ENCODE results near the gene CXXC5. TPM values are rescaled to one million over a fixed set of nuclear protein-coding genes. Genes with fewer than 3 reads are reported as not detected.

The CXXC5 gene
- total and polyA plus RNA-seq, 2 of the 4 experiments (the other 2 are of a cell fraction): 24.9 to 35.7 TPM

- in situ Hi-C loops (cut with MboI; ENCODE audit: low sequenced_read_pairs) (no loop called here), intact Hi-C loops (cut with micrococcal nuclease) (no loop called here), dilution Hi-C loops (cut with HindIII; ENCODE audit: low sequenced_read_pairs, unreplicated experiment) (no loop called here)
- peak; percentile 28 for DNase-seq
- Histone ChIP-seq H2BK20ac (ENCODE audit: low read depth, low read length) (no peak overlapping the region; the same call in 1 of the 2 replicates), H3K9me3 (ENCODE audit: control insufficient read depth, insufficient read depth, low read length) (peaks cover 4% of the 10 kb centered on the region; the same call in 1 of the 2 replicates), H4K20me1 (ENCODE audit: insufficient read depth, low read length) (0 out of 2 replicates have a peak, but pooled peaks cover 5% of the 10 kb centered on the region), H4K8ac (ENCODE audit: low read depth in 2 of 2, low read length in 2 of 2) (no peak overlapping the region), H4K5ac (ENCODE audit: low read depth, low read length) (no peak overlapping the region), H3K9ac (ENCODE audit: low read depth, low read length) (no peak overlapping the region), H2BK15ac (ENCODE audit: low read depth, low read length) (no peak overlapping the region), H3K4ac (ENCODE audit: low read depth, low read length) (0 out of 2 replicates have a peak overlapping the region, but pooled peaks have one; percentile 1), H3K56ac (ENCODE audit: extremely low read depth, insufficient read depth, low read length) (no peak overlapping the region), H2AFZ (replicated peaks; ENCODE audit: low read length, poor library complexity) (peak overlapping the region; percentile 86), H3K9me1 (ENCODE audit: insufficient read depth, low read length) (no peaks in the 10 kb centered on the region; the same call in 1 of the 2 replicates), H3K4me3 (ENCODE audit: insufficient read depth, low read depth, low read length) (peak overlapping the region; percentile 41), H3K18ac (ENCODE audit: low read depth, low read length) (no peak overlapping the region), H3K36me3 (ENCODE audit: control insufficient read depth, insufficient read depth, low read length) (no peaks in the 10 kb centered on the region), H3K4me2 (ENCODE audit: low read depth, low read length) (peak overlapping the region; percentile 69), H3K4me1 (ENCODE audit: control insufficient read depth, insufficient read depth, low read length) (peaks cover 5% of the 10 kb centered on the region; the same call in 1 of the 2 replicates), H3K79me1 (ENCODE audit: low read depth in 1 of 2, low read length in 2 of 2) (no peaks in the 10 kb centered on the region), H2BK120ac (ENCODE audit: low read depth, low read length) (no peak overlapping the region), H3K23ac (ENCODE audit: low read depth, low read length) (no peak overlapping the region), H2AK9ac (replicated peaks; ENCODE audit: low read depth, low read length, poor library complexity) (peak overlapping the region; percentile 0), H3K27ac (ENCODE audit: insufficient read depth, low read length) (no peak overlapping the region), H3K27me3 (ENCODE audit: control insufficient read depth, insufficient read depth, low read length) (peaks cover 8% of the 10 kb centered on the region; the same call in 1 of the 2 replicates), H4K91ac (ENCODE audit: insufficient read depth, low read depth, low read length) (no peak overlapping the region), H3K14ac (replicated peaks; ENCODE audit: low read depth, low read length) (no peak overlapping the region), H2AK5ac (ENCODE audit: low read depth, low read length) (no peak overlapping the region), H2BK5ac (ENCODE audit: low read depth, low read length, poor library complexity, severe bottlenecking) (no peak overlapping the region)
- ChIA-PET POLR2A (ENCODE audit: unreplicated experiment) (no interaction called here), CTCF (interaction anchor here (0.6 to 2.0 kb wide), 10 partner anchors 11 to 1574 kb away, joined by 3 to 7 read pairs (median 4); no protein-coding TSS in a partner anchor)
- ATAC-seq (ENCODE audit: low read depth): peak; percentile 63
- BruUV-seq (replicated peaks): no TSS peak
- WGBS, 2 experiments (ENCODE audit: extremely low coverage in 2 of 2, insufficient read length in 1 of 2): 0% methylated on average over 19 of the region's 68 CpGs; no CpG with 5 or more reads in 1 of the 2 experiments
- TF ChIP-seq CTCF (conservative IDR thresholded peaks at IDR 0.05; ENCODE audit: low read depth, low read length): peak; percentile 27; the same call in 1 of the 2 replicates
- no peak for TF ChIP-seq RFX5 (IDR thresholded peaks at IDR 0.05; ENCODE audit: low read depth, low read length)
- TF ChIP-seq RAD21 (IDR thresholded peaks at IDR 0.05; ENCODE audit: low read length): peak; percentile 32; the same call in 1 of the 2 replicates
These were observed 63.1 kb downstream of the CXXC5 start for GRCh38 chr5:139711067-139711905.

All from IMR-90 (cell line).